HEK293 (cell line): ENCODE measurements around the gene EVA1C.

Experiments
- CTCF ChIA-PET: fragments of 350-600 bp; formaldehyde crosslinking; extraction: SDS; loops from one replicate; lab custom pipeline; 2021; ENCODE audit warnings: antibody characterized with exemption; lab: Yijun Ruan, JAX
- POLR2A ChIA-PET: fragments of 300-600 bp; formaldehyde crosslinking; extraction: SDS; loops from one replicate; lab custom pipeline; 2020; ENCODE audit warnings: antibody characterized with exemption, inconsistent platforms; lab: Yijun Ruan, JAX
- H3K27ac ChIP-seq: fragments of 200-500 bp; sonication (Bioruptor generic); 2 replicates; pipeline ENCODE4 v1.5.1; 2014; ENCODE audit warnings: low read depth, low read length, control low read depth, inconsistent platforms; ENCODE audit errors: extremely low read depth
- H3K36me3 ChIP-seq, 2 experiments: fragments of 200-500 bp in 1 of 2; sonication (Bioruptor generic) in 1 of 2; 1 replicate in 1 of 2; 2 replicates in 1 of 2; pipeline ENCODE4 v1.5.1; 2014 to 2017; ENCODE audit warnings: inconsistent platforms in 2 of 2, low read length in 2 of 2; ENCODE audit not compliant: control insufficient read depth in 2 of 2, insufficient read depth in 1 of 2
- H3K4me1 ChIP-seq: fragments of 200-500 bp; sonication (Bioruptor generic); 2 replicates; pipeline ENCODE4 v1.5.1; 2014; ENCODE audit warnings: mild to moderate bottlenecking, low read length, inconsistent platforms; ENCODE audit not compliant: control insufficient read depth, insufficient read depth
- H3K4me3 ChIP-seq: 2 replicates; pipeline ENCODE4 v1.5.1; 2011; ENCODE audit warnings: low read depth, mild to moderate bottlenecking, control low read depth, low read length, moderate library complexity
- H3K9me3 ChIP-seq: fragments of 200-500 bp; sonication (Bioruptor generic); 2 replicates; pipeline ENCODE4 v1.5.1; 2014; ENCODE audit warnings: low read depth, low read length, inconsistent platforms; ENCODE audit not compliant: control insufficient read depth, insufficient read depth
- BCL11A ChIP-seq: fragments of 450-650 bp; formaldehyde crosslinking; IDR thresholded peaks from 2 replicates; pipeline ENCODE4 v1.5.1; 2016; ENCODE audit warnings: low read depth, missing biosample characterization, missing genetic modification characterization
- FEZF1 ChIP-seq: fragments of 450-650 bp; formaldehyde crosslinking; IDR thresholded peaks from 2 replicates; pipeline ENCODE4 v1.5.1; 2016; ENCODE audit warnings: missing biosample characterization, missing genetic modification characterization
- KLF7 ChIP-seq: fragments of 450-650 bp; formaldehyde crosslinking; IDR thresholded peaks from 2 replicates; pipeline ENCODE4 v1.5.1; 2016; ENCODE audit warnings: missing biosample characterization, missing genetic modification characterization, borderline replicate concordance
- MYNN ChIP-seq: fragments of 450-650 bp; formaldehyde crosslinking; IDR thresholded peaks from 2 replicates; pipeline ENCODE4 v1.5.1; 2016; ENCODE audit warnings: missing biosample characterization, missing genetic modification characterization, borderline replicate concordance
- OSR2 ChIP-seq: fragments of 450-650 bp; formaldehyde crosslinking; IDR thresholded peaks from 2 replicates; pipeline ENCODE4 v1.5.1; 2016; ENCODE audit warnings: missing biosample characterization, missing genetic modification characterization
- SALL2 ChIP-seq: fragments of 450-650 bp; formaldehyde crosslinking; IDR thresholded peaks from 2 replicates; pipeline ENCODE4 v1.5.0; 2017; ENCODE audit warnings: missing biosample characterization, mild to moderate bottlenecking, missing genetic modification characterization, borderline replicate concordance
- YY2 ChIP-seq: fragments of 450-650 bp; formaldehyde crosslinking; IDR thresholded peaks from 2 replicates; pipeline ENCODE4 v1.5.1; 2016; ENCODE audit warnings: missing biosample characterization, missing genetic modification characterization
- ZBTB21 ChIP-seq: fragments of 450-650 bp; formaldehyde crosslinking; IDR thresholded peaks from 2 replicates; pipeline ENCODE4 v1.5.1; 2017; ENCODE audit warnings: missing biosample characterization, missing genetic modification characterization
- ZBTB48 ChIP-seq: fragments of 450-650 bp; formaldehyde crosslinking; IDR thresholded peaks from 2 replicates; pipeline ENCODE4 v1.5.1; 2016; ENCODE audit warnings: missing biosample characterization, missing genetic modification characterization
- ZBTB8A ChIP-seq: fragments of 450-650 bp; formaldehyde crosslinking; IDR thresholded peaks from 2 replicates; pipeline ENCODE4 v1.5.1; 2016; ENCODE audit warnings: missing biosample characterization, missing genetic modification characterization
- ZNF114 ChIP-seq: fragments of 450-650 bp; formaldehyde crosslinking; IDR thresholded peaks from 2 replicates; pipeline ENCODE4 v1.5.0; 2017; ENCODE audit warnings: missing biosample characterization, missing genetic modification characterization
- ZNF175 ChIP-seq: fragments of 450-650 bp; formaldehyde crosslinking; IDR thresholded peaks from 2 replicates; pipeline ENCODE4 v1.5.1; 2016; ENCODE audit warnings: missing biosample characterization, missing genetic modification characterization
- ZNF24 ChIP-seq: fragments of 450-650 bp; formaldehyde crosslinking; IDR thresholded peaks from 2 replicates; pipeline ENCODE4 v1.5.1; 2016; ENCODE audit warnings: missing biosample characterization, missing genetic modification characterization
- ZNF350 ChIP-seq: fragments of 450-650 bp; formaldehyde crosslinking; IDR thresholded peaks from 2 replicates; pipeline ENCODE4 v1.5.0; 2017; ENCODE audit warnings: missing biosample characterization, mild to moderate bottlenecking, missing genetic modification characterization
- ZNF473 ChIP-seq: fragments of 450-650 bp; formaldehyde crosslinking; IDR thresholded peaks from 2 replicates; pipeline ENCODE4 v1.5.1; 2017; ENCODE audit warnings: missing biosample characterization, missing genetic modification characterization
- ZNF560 ChIP-seq: fragments of 450-650 bp; formaldehyde crosslinking; IDR thresholded peaks from 2 replicates; pipeline ENCODE4 v1.5.1; 2017; ENCODE audit warnings: missing biosample characterization, missing genetic modification characterization, borderline replicate concordance
- ZNF596 ChIP-seq: fragments of 450-650 bp; IDR thresholded peaks from 2 replicates; pipeline ENCODE4 v1.5.0; 2018; ENCODE audit warnings: missing biosample characterization, mild to moderate bottlenecking, missing genetic modification characterization, moderate library complexity
- ZNF626 ChIP-seq: fragments of 450-650 bp; sonication (Bioruptor Pico); formaldehyde crosslinking; IDR thresholded peaks from 2 replicates; pipeline ENCODE4 v1.5.1; 2018; ENCODE audit warnings: missing biosample characterization, missing genetic modification characterization, inconsistent platforms
- ZNF677 ChIP-seq: fragments of 450-650 bp; IDR thresholded peaks from 2 replicates; pipeline ENCODE4 v1.5.0; 2018; ENCODE audit warnings: missing biosample characterization, mild to moderate bottlenecking, missing genetic modification characterization, moderate library complexity
- ZNF830 ChIP-seq: fragments of 450-650 bp; IDR thresholded peaks from 2 replicates; pipeline ENCODE4 v1.5.0; 2018; ENCODE audit warnings: missing biosample characterization, missing genetic modification characterization, low read depth, mild to moderate bottlenecking, moderate library complexity
- TF ChIP-seq, protein P1 (sequence below): fragments of 450-650 bp; formaldehyde crosslinking; IDR thresholded peaks from 2 replicates; pipeline ENCODE4 v1.5.1; 2017; ENCODE audit warnings: missing biosample characterization, missing genetic modification characterization
- TF ChIP-seq, protein P2 (sequence below): fragments of 450-650 bp; formaldehyde crosslinking; IDR thresholded peaks from 2 replicates; pipeline ENCODE4 v1.5.1; 2016; ENCODE audit warnings: missing biosample characterization, missing genetic modification characterization
- TF ChIP-seq, protein P3 (sequence below): sonication (generic); formaldehyde crosslinking; IDR thresholded peaks from 2 replicates; pipeline ENCODE4 v1.8.1; 2022; ENCODE audit warnings: mild to moderate bottlenecking, moderate library complexity, missing genetic modification reagents
- TF ChIP-seq, protein P4 (sequence below): fragments of 450-650 bp; formaldehyde crosslinking; IDR thresholded peaks from 2 replicates; pipeline ENCODE4 v1.5.1; 2017; ENCODE audit warnings: missing biosample characterization, missing genetic modification characterization

EVA1C gene

DNA sequence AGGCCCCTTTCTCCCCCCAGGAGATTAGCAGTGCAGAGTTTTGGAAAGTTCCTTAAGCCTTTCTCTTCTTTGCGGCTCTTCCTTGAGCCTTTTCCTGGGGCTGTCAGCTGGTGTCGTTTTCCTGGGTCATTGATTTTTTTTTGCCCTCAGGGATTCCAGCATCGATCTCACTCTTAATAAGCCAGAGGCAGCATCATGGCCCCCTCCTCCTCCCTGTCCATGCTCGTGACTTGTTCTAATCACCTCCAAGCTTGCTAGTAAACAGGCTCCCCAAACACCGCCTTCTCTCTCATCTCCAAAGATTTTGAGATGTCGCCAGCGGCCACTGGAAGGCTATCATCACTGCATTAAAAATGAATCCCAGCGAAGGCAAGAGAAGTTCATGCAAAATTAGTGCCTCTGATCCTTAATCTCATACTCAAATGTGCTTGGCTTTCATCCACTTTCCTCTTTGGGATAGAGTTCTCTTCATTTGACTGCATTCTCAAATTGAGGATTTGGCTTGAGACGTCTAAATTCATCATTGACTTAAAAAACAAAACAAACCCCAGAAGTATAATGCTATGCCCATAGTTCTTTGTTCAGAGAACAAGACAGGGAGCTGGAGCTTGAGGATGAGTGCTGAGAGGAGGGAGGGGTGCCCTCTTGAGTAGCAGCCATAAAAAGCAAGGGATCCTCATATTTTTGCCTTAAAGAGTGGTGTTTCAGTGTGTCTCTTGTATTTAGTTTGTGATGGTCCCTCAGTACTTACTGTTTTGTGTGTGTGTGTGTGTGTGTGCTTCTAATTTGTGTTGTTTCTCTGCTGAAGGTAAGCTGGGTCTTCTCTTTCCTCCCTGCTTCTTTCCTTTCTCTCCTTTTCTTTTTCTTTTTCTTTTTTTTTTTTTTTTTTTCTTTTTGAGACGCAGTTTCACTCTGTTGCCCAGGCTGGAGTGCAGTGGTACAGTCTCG lies 3.2 kb downstream of the EVA1C start (continued):
- TF ChIP-seq, protein P1, sequence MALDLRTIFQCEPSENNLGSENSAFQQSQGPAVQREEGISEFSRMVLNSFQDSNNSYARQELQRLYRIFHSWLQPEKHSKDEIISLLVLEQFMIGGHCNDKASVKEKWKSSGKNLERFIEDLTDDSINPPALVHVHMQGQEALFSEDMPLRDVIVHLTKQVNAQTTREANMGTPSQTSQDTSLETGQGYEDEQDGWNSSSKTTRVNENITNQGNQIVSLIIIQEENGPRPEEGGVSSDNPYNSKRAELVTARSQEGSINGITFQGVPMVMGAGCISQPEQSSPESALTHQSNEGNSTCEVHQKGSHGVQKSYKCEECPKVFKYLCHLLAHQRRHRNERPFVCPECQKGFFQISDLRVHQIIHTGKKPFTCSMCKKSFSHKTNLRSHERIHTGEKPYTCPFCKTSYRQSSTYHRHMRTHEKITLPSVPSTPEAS, result peak; percentile 94
- no peak for TF ChIP-seq ZNF626 (tag by site-specific recombination)
- TF ChIP-seq ZBTB48 (tag by site-specific recombination), result peak; percentile 100
- no peak for TF ChIP-seq ZBTB21 (tag by site-specific recombination)
- TF ChIP-seq MYNN (tag by site-specific recombination), result no peak
- no peak for TF ChIP-seq ZNF560
- TF ChIP-seq ZBTB8A, result no peak
- no peak for TF ChIP-seq ZNF114
- TF ChIP-seq ZNF830, result no peak
- TF ChIP-seq ZNF473, result no peak

DNA sequence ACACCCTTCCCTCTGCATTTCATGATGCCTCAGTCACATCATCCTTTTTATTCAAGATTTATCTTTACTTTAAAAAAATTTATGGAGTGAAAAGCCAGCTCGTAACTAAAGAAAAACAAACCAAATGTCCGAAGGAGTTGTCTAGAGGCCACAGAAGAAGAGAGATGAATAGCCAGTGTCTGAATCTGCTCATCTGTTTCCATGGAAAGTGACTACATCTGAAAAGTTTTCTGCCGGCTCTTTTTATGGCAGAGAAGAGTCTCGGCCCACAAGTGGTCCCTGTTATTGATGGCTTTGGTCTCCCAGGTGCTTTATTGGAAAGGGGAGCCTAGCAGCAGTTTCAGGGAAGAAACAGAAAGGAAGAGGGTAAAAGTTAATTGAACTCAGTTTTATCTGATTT lies 5.6 kb downstream of the EVA1C start:
- Histone ChIP-seq H3K4me3 (no peak overlapping the region), H3K4me1 (peaks cover 12% of the 10 kb centered on the region), H3K27ac (no peak overlapping the region), H3K9me3 (no peaks in the 10 kb centered on the region), H3K36me3 (no peaks in the 10 kb centered on the region)
- TF ChIP-seq ZNF350 (tag by site-specific recombination), result no peak
- TF ChIP-seq SALL2 (tag by site-specific recombination), result no peak
- TF ChIP-seq BCL11A (tag by site-specific recombination), result no peak
- TF ChIP-seq ZNF175 (tag by site-specific recombination), result no peak
- TF ChIP-seq ZNF24 (tag by site-specific recombination), result no peak
- no peak for TF ChIP-seq OSR2 (tag by site-specific recombination)
- no peak for TF ChIP-seq ZNF677 (tag by site-specific recombination)
- TF ChIP-seq KLF7 (tag by site-specific recombination), result no peak
- TF ChIP-seq, protein P2, sequence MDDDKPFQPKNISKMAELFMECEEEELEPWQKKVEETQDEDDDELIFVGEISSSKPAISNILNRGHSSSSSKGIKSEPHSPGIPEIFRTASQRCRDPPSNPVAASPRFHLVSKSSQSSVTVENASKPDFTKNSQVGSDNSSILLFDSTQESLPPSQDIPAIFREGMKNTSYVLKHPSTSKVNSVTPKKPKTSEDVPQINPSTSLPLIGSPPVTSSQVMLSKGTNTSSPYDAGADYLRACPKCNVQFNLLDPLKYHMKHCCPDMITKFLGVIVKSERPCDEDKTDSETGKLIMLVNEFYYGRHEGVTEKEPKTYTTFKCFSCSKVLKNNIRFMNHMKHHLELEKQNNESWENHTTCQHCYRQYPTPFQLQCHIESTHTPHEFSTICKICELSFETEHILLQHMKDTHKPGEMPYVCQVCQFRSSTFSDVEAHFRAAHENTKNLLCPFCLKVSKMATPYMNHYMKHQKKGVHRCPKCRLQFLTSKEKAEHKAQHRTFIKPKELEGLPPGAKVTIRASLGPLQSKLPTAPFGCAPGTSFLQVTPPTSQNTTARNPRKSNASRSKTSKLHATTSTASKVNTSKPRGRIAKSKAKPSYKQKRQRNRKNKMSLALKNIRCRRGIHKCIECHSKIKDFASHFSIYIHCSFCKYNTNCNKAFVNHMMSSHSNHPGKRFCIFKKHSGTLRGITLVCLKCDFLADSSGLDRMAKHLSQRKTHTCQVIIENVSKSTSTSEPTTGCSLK (tag by site-specific recombination), result no peak
- TF ChIP-seq, protein P3, sequence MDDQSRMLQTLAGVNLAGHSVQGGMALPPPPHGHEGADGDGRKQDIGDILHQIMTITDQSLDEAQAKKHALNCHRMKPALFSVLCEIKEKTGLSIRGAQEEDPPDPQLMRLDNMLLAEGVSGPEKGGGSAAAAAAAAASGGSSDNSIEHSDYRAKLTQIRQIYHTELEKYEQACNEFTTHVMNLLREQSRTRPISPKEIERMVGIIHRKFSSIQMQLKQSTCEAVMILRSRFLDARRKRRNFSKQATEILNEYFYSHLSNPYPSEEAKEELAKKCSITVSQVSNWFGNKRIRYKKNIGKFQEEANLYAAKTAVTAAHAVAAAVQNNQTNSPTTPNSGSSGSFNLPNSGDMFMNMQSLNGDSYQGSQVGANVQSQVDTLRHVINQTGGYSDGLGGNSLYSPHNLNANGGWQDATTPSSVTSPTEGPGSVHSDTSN (CRISPR knock-in tag), result no peak
- TF ChIP-seq, protein P4, sequence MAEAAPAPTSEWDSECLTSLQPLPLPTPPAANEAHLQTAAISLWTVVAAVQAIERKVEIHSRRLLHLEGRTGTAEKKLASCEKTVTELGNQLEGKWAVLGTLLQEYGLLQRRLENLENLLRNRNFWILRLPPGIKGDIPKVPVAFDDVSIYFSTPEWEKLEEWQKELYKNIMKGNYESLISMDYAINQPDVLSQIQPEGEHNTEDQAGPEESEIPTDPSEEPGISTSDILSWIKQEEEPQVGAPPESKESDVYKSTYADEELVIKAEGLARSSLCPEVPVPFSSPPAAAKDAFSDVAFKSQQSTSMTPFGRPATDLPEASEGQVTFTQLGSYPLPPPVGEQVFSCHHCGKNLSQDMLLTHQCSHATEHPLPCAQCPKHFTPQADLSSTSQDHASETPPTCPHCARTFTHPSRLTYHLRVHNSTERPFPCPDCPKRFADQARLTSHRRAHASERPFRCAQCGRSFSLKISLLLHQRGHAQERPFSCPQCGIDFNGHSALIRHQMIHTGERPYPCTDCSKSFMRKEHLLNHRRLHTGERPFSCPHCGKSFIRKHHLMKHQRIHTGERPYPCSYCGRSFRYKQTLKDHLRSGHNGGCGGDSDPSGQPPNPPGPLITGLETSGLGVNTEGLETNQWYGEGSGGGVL, result no peak
- no peak for TF ChIP-seq ZNF596 (tag by site-specific recombination)
- no peak for TF ChIP-seq FEZF1 (tag by site-specific recombination)
- no peak for TF ChIP-seq YY2 (tag by site-specific recombination)
- ChIA-PET CTCF (interaction anchor here (0.6 kb wide), 3 partner anchors 10 to 174 kb away, joined by 3 to 5 read pairs (median 3); no protein-coding TSS in a partner anchor), POLR2A (no interaction called here)
